H1 (cell line): ENCODE measurements around the gene PATE1.

Source experiments
- CBX8 ChIP-seq: fragments of 300-800, 300-1000 bp; sonication (generic); IDR thresholded peaks from 2 replicates; pipeline ENCODE4 v1.7.1; 2016; ENCODE audit warnings: low read depth, low read length, borderline replicate concordance
- CTCF ChIP-seq, 3 experiments: IDR thresholded peaks; 1 replicate in 2 of 3; 2 replicates in 1 of 3; pipeline versions ENCODE4 v1.5.1 to v1.6.1; 2011; ENCODE audit warnings: low read length in 3 of 3, mild to moderate bottlenecking in 3 of 3, inconsistent platforms in 2 of 3, low read depth in 1 of 3, moderate library complexity in 1 of 3; ENCODE audit not compliant: insufficient read depth in 1 of 3; ENCODE audit errors: control extremely low read depth in 1 of 3
- RAD21 ChIP-seq, 2 experiments: IDR thresholded peaks in 1 of 2; conservative IDR thresholded peaks in 1 of 2; 2 replicates each; pipeline ENCODE4 v1.6.1; 2011; ENCODE audit warnings: low read depth in 2 of 2, low read length in 2 of 2, improper control_type of control experiment in 1 of 2, inconsistent platforms in 1 of 2, mild to moderate bottlenecking in 1 of 2, moderate library complexity in 1 of 2

- TF ChIP-seq CBX8 = no peak
- TF ChIP-seq RAD21 (IDR thresholded peaks at IDR 0.05 in 1 of 2, conservative IDR thresholded peaks at IDR 0.05 in 1 of 2; ENCODE audit: low read depth in 2 of 2, low read length in 2 of 2) = no peak
- TF ChIP-seq CTCF (IDR thresholded peaks at IDR 0.05; ENCODE audit: control extremely low read depth in 1 of 3, insufficient read depth in 1 of 3, low read depth in 1 of 3, low read length in 3 of 3) = no peak
These were observed 26.9 kb downstream of the PATE1 start for GRCh38 chr11:125772834-125773505.
